ENCODE measurements around the gene ADPRHL1.

GRCh38 chr13:113483504-113484293 is 30.4 kb upstream of the ADPRHL1 start:
- TF ChIP-seq CTCF (IDR thresholded peaks at IDR 0.05) (no peak), POLR2A (IDR thresholded peaks at IDR 0.05) (no peak)

All from Peyer's patch (tissue), 4 donors.